ENCODE measurements around the gene GMCL2. TPM values are rescaled to one million over a fixed set of nuclear protein-coding genes. Genes with fewer than 3 reads are reported as not detected.
A peak's percentile ranks its signal among the peaks of the same experiment; 100 is the strongest.

Gene GMCL2
- total RNA-seq, 1 experiment from 2014 or later, result not detected

GRCh38 chr5:178182158-178182876 is 4.9 kb downstream of the GMCL2 start:
- no peak for DNase-seq (ENCODE audit: low read depth)

- no peak for DNase-seq (ENCODE audit: low read depth)
Measured at GRCh38 chr5:178180141-178180863, 6.9 kb downstream of the GMCL2 start.

GRCh38 chr5:178177569-178177968 is 9.6 kb downstream of the GMCL2 start:
- no peak for DNase-seq (ENCODE audit: low read depth)

- no peak for DNase-seq (ENCODE audit: low read depth)
Measured at GRCh38 chr5:178176791-178177190, 10.4 kb downstream of the GMCL2 start.

- no peak for DNase-seq (ENCODE audit: low read depth)
Measured at GRCh38 chr5:178174456-178174855, 12.7 kb downstream of the GMCL2 start.

GRCh38 chr5:178170455-178170854 is 16.7 kb downstream of the GMCL2 start:
- no peak for DNase-seq (ENCODE audit: low read depth)

GRCh38 chr5:178165581-178165980 is 21.6 kb downstream of the GMCL2 start:
- no peak for DNase-seq (ENCODE audit: low read depth)

GRCh38 chr5:178163772-178164735 is 23.1 kb downstream of the GMCL2 start:
- peak; percentile 52 for DNase-seq (ENCODE audit: low read depth)

- DNase-seq (ENCODE audit: low read depth), result no peak
Measured at GRCh38 chr5:178162481-178162880, 24.7 kb downstream of the GMCL2 start.

- no peak for DNase-seq (ENCODE audit: low read depth)
Measured at GRCh38 chr5:178160176-178160575, 27.0 kb downstream of the GMCL2 start.

- no peak for DNase-seq (ENCODE audit: low read depth)
Measured at GRCh38 chr5:178155065-178155464, 32.1 kb downstream of the GMCL2 start.

- DNase-seq (ENCODE audit: low read depth), result peak; percentile 96
Measured at GRCh38 chr5:178153530-178154340, 33.4 kb downstream of the GMCL2 start, which contains the start of gene NHP2. TSS of gene NHP2 (minus strand) at chr5:178153885. CDS start at chr5:178153817, 68 bp downstream.

GRCh38 chr5:178152491-178153444 is 34.4 kb downstream of the GMCL2 start:
- no peak for DNase-seq (ENCODE audit: low read depth)

GRCh38 chr5:178150977-178151734 is 36.0 kb downstream of the GMCL2 start:
- DNase-seq (ENCODE audit: low read depth), result no peak

GRCh38 chr5:178149199-178149932 is 37.8 kb downstream of the GMCL2 start:
- no peak for DNase-seq (ENCODE audit: low read depth)

- DNase-seq (ENCODE audit: low read depth), result no peak
Measured at GRCh38 chr5:178147406-178147805, 39.8 kb downstream of the GMCL2 start.

- peak; percentile 48 for DNase-seq (ENCODE audit: low read depth)
Measured at GRCh38 chr5:178145965-178146820, 41.0 kb downstream of the GMCL2 start.

GRCh38 chr5:178143901-178144300 is 43.3 kb downstream of the GMCL2 start:
- DNase-seq (ENCODE audit: low read depth), result no peak
